ENCODE measurements around the gene ANKRD28.
A peak's percentile ranks its signal among the peaks of the same experiment; 100 is the strongest.
"Not testable (repeated sequence)": the region's sequence is repeated elsewhere in the genome, so short reads cannot be mapped to it uniquely, and the experiment has no call there.

The ANKRD28 gene

GRCh38 chr3:15801298-15801697 lies 3.5 kb upstream of the ANKRD28 start:
- DNase-seq (ENCODE audit: low read depth): no peak

DNA sequence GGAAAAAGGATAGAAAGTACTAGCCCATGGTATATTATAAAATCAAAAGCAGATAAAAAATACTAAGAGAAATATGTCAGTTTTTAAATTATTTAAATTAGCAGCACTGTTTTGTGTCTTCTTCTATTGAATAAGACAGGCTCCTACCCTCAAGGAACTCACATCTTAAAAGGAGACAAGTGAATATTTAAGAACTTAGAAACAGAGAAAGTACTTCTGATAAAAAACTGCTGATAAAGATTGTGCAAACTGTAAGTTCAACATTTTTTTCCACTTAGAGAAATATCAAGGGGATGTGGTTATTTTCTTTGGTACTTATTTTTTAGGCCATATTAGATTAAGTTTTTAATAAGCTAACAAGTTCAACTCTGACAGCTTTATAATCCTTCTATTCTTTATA lies 3.0 kb upstream of the ANKRD28 start:
- DNase-seq (ENCODE audit: low read depth): peak; percentile 71

DNA sequence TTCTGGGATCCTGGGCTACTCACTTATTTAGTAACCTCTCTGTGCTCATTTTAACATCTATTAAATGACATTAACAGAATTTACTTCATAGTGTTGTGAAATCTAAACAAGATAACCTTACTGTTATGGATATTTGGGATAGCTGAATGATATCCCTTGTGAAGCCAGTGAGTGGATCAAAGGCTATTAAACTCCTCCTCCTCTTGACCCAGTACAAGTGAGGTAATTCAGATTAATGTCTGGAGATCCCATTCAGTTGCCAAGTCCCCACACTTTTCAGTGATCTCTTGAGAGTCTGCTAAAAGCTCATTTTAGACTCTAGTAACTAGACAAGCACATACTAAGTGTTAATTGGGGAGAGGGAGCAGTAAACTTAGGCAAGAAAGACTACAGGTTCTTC lies 2.5 kb upstream of the ANKRD28 start:
- peak; percentile 66 for DNase-seq (ENCODE audit: low read depth)

DNA sequence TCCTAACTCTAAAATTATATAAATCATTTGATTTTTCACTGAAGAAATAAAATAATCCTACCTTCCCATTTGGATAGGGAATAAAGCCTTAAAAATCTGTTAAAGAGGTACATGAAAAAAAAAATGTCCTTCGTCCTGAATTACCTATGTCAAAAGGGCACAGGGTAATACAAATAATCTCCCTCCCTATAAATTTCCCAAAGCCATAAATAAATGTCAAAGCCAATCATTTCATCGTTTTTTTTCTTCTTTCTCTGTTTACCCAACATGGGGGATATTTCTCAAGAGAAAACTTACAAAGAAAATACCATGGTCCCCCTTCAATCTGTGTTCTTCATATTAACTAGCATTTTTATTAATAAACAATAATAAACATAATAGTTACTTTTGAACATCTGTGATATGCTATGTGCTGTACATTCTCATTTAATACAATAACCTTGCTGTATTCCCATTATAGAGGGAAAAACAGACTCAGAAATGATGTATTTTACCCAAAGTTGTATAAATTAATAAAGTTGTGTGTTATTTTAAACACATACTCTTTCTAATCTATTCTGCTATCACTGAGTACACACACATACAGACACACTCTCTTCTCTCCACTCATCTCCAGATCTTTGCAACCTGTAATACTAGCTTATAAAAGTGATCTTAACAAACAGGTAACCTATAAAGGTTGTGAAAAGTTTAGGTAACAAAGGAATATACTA lies 910 bp upstream of the ANKRD28 start:
- no peak for DNase-seq (ENCODE audit: low read depth)

- DNase-seq (ENCODE audit: low read depth): peak; percentile 72
Observed at GRCh38 chr3:15796771-15797641, 773 bp downstream of the ANKRD28 start.

DNA sequence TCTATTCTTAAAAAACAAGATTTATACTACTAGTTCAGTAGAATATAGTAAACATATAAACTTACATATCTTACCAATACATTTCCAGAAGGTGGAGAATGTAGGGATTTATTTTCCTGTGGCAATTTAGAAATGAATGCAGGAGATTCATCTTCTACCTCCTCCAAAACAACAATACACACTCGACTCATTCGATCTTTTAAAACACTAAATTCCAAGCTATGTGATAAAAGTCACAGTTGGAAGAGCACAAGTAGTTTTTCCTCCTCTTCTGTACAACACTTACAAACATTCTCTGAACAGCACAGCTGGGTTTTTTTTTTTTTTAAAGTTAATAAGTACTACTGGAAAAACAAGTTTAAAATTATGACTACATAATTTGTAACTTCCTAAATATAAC lies 1.4 kb downstream of the ANKRD28 start:
- DNase-seq (ENCODE audit: low read depth): no peak

DNA sequence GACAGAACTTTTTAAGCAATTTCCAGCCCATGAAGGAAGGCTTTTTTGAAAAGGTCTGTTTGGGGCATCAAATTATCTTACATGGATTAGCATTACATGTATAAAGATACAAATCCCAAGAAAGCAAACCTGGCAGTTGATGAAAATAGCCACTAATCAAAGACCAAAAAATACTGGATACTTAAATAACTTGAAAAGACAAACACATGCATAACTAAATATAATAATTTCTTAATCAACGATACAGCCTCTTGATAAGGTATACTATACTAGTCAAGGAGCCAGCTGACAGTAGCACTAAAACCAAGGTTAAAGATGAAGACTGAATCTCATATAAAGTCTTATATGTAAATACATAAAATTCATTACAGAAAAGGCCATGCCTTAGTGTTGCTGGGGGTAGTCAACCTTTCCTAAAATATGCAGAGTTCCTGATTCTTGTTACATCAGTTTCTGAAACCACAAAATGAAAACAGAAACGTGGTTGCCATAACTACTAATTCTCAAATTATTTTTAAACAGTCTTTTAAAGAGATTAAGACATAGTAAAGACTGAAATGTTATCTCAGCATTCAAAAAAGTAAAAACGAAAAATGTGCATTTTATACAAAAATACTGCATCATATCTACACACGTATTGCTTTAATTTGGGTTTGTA lies 2.0 kb downstream of the ANKRD28 start:
- peak; percentile 67 for DNase-seq (ENCODE audit: low read depth)

DNA sequence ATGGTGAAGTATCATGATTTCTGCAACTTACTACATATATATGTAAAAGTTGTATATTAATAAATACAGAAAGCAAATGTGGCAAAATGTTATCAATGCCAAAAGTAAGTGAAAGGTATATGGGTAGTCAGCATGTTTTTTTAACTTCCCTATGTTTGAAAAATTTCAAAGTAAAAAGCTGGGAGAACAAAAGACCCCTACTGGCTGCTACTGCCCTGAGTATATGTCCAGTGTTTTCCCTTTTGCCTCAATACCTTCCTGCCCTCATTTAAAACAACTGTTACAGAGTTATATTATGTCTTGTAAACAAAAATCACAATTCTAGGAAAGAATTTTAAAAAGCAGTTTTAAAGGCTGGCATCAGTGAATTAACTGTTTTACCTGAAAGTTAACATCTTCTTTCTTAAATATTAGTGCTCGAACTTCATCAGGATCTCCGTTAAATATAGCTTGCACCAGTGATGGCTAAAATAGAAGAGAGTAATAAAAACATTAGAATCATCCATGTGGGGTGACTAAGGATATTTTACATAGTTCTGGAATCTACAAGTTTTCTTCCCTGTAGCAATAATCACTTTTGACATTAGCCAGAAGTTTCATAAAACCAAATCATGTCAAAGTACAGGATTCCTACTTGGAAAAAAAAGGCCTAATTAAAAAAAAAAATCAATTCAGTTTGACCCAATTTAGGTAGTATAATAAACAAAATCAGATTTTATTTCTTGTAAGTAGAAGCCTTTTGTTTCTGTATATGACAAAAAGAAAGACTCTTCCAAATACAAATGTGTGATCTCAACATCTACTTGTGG lies 2.7 kb downstream of the ANKRD28 start:
- DNase-seq (ENCODE audit: low read depth): no peak

DNA sequence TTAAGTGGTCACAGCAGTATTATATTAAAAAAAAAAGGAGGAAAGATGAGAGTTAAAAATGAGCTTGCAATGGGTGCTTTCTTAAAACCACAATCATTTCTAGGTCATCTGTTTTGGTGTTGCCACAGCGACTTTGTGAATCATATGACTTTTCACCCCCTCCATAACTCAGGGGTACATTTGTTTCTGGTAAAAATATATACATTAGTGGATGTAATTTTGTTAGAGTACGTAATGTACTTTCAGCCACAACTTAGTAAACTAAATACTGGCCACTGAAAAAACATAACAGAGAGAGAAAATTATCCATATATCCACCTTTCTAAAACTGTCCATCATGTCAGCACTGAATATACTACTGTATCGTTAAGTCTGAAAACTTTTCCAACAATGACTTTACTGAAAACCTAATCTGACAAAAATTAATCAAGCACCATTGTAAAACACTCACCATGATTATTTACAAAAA lies 3.4 kb downstream of the ANKRD28 start:
- DNase-seq (ENCODE audit: low read depth): peak; percentile 84

DNA sequence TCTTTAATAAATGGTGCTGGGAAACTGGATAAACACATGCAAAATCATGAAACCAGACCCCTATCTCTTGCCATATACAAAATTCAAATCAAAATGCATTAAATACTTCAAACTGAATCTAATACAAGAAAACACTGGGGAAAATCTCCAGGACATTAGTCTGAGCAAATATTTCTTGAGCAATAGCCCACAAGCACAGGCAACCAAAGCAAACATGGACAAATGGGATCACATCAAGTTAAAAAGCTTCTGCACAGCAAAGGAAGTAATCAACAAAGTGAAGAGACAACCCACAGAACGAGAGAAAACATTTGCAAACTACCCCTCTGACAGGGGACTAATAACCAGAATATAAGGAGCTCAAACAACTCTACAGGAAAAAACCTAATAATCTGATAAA lies 6.3 kb downstream of the ANKRD28 start:
- DNase-seq (ENCODE audit: low read depth): no peak

GRCh38 chr3:15787941-15788340 lies 9.8 kb downstream of the ANKRD28 start:
- DNase-seq (ENCODE audit: low read depth): no peak

GRCh38 chr3:15787526-15787925 lies 10.3 kb downstream of the ANKRD28 start:
- DNase-seq (ENCODE audit: low read depth): no peak

DNA sequence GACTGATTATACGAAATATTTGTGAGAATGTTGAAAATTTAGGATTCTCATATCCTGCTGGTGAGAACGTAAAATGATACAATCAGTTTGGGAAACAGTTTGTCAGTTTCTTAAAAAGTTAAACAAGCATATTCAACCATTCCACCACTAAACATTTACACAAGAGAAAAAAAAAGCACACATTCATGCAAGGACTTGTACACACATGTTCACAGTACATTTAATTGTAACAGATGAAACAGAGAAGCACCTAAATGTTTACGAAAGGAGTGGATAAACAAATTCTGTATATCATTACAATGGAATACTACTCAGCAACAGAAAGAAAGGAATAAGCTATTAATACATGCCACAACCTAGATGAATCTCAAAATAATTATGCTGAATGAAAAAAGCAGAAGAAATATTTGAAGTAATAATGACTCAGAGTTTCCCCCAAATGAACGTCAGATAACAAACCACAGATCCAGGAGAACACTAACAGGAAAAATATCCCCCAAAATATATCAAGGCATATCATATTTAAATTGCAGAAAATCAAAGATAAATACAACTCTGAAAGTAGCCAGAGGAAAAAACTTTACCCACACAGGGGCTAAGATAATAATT lies 14.3 kb downstream of the ANKRD28 start:
- peak; percentile 78 for DNase-seq (ENCODE audit: low read depth)

DNA sequence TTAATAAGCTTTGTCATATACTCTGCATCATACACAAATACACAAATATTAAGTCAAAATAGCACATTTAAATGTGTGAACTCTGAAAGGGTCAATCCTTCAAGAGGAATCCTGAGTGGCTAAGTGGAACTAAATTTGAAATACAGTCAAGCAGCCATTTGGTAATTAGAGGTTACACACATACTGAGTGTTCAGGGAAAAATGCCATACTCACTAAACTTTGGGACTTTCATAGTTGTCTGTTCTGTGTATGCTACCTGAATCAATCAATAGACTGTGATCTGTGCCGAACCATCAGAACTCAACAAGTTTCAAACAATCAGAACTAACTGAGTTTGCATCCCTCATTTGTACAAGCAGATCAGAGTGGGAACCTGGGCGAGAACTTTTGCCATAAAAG lies 15.3 kb downstream of the ANKRD28 start:
- DNase-seq (ENCODE audit: low read depth): no peak

DNA sequence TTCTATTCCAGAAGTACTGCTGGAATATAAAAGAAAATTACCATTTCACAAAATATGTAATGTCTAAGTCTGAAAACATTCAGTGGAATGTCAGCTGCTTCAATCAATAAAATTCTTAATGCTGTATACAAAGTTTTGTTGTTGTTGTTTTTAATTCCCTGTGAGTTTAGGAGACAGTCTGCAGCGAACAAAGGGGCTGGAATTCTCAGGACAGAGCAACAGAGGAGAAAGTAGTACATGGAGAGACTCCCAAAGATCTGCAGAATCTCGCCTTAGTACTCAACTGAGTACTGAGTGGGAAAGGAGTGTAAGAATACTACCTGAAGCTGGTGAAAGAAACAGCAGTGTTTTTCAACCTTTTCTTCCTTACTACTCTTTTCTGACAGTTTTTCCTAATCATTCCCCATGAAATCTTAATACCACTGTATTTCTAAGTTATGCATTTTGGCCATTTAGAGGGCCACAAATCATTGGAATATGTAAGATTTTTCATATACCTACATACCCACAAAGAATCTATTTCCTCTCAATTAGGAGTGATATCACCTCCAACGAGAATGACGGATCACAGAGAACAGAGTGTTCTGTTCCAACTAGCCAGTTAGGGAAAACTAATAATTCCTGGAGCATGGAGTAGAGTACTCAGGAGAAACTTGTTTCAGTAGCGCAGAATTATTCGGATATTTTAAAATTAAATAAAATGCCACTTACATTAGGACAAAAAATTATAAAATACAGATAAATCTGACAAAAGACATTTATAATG lies 16.0 kb downstream of the ANKRD28 start:
- DNase-seq (ENCODE audit: low read depth): no peak

DNA sequence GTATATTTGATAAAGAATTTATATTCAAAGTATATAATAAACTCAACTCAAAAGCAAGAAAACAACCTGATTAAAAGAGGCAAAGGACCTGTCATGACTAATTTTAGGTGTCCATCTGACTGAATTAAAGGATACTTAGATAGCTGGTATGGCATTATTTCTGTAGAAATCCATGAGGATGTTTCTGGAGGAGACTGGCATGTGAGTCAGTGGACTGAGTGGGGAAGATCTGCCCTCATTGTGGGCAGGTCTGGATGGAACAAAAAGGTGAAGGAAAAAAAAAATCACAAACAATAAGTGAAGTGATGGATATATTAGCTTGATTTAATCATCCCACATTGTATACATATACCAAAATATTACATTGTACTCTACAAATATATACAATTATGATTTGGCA lies 16.6 kb downstream of the ANKRD28 start:
- no peak for DNase-seq (ENCODE audit: low read depth)

GRCh38 chr3:15779111-15779510 lies 18.7 kb downstream of the ANKRD28 start:
- DNase-seq (ENCODE audit: low read depth): no peak

DNA sequence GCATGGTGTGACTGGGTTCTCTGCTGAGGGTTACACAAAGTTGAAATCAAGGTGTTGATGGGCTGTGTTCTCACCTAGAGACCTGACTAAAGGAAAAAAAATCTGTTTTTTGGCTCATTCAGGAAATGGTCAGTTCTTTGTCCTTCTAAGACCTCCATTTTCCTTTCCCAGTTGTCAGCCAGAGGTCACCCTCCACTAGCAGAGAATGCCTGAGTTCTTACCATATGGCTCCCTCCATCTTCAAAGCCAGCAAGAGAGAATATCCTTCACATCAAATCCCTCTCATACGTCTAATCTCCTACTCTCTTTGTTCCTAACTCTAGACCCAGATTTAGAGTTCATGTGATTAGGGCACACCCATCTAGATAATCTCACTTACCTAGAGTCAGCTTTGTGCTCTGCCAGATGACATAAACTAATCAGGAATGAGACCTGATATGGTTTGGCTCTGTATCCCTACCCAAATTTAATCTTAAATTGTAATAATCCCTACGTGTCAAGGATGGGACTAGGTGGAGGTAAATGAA lies 19.4 kb downstream of the ANKRD28 start:
- no peak for DNase-seq (ENCODE audit: low read depth)

DNA sequence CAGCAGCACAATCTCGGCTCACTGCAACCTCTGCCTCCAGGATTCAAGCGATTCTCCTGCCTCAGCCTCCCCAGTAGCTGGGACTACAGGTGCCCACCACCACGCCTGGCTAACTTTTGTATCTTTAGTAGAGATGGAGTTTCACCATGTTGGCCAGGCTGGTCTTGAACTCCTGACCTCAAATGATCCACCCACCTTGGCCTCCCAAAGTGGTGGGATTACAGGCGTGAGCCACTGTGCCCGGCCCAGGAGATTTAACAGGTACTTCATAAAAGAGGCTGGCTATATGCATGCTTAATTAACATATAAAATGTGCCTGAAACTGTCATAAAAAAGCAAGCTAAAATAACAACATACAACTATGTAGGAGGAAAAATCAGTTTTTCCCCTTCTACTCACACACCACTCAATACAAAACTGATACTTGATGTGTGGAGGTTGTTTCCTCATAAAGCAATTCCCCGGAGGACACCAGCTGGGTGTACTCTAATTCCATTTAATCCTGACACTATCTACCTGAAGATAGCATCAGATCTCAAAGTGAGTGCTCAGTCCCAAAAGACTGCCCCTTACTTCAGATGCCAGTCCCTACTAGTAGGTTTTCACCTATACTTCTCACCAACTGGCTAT lies 22.7 kb downstream of the ANKRD28 start:
- DNase-seq (ENCODE audit: low read depth): not testable (repeated sequence)

- DNase-seq (ENCODE audit: low read depth): no peak
Observed at GRCh38 chr3:15771444-15771843, 26.3 kb downstream of the ANKRD28 start.

All from amniotic epithelial cell (primary cell).